ENCODE results near the gene APH1A.

GRCh38 chr1:150267896-150268295 lies 920 bp downstream of the APH1A start:
- no peak for TF ChIP-seq CTCF (IDR thresholded peaks at IDR 0.05; ENCODE audit: low read depth, low read length, poor library complexity, severe bottlenecking)
- no peak for TF ChIP-seq EZH2phosphoT487 (IDR thresholded peaks at IDR 0.05; ENCODE audit: borderline replicate concordance, low read length)

Measured in DOHH2 (cell line).